ENCODE results near the gene PCDHA1.

The PCDHA1 gene

GRCh38 chr5:140926443-140927227 lies 140.7 kb downstream of the PCDHA1 start (continued):
- TF ChIP-seq PBX3 (CRISPR knock-in tag; IDR thresholded peaks at IDR 0.05) (peak; percentile 18; the same call in 1 of the 2 replicates), HIC1 (tag by site-specific recombination; IDR thresholded peaks at IDR 0.05) (no peak), ZSCAN18 (tag by site-specific recombination; IDR thresholded peaks at IDR 0.05) (no peak), ZBTB26 (tag by site-specific recombination; optimal IDR thresholded peaks at IDR 0.05) (peak; percentile 73), OVOL3 (tag by site-specific recombination; IDR thresholded peaks at IDR 0.05) (no peak), ZNF677 (tag by site-specific recombination; IDR thresholded peaks at IDR 0.05) (no peak), SP2 (tag by site-specific recombination; IDR thresholded peaks at IDR 0.05) (no peak), ZNF148 (tag by site-specific recombination; IDR thresholded peaks at IDR 0.05; ENCODE audit: borderline replicate concordance) (no peak), HOXC10 (CRISPR knock-in tag; IDR thresholded peaks at IDR 0.05) (no peak), ZNF600 (tag by site-specific recombination; IDR thresholded peaks at IDR 0.05) (peak; percentile 92), ZNF366 (tag by site-specific recombination; conservative IDR thresholded peaks at IDR 0.05) (no peak), BCL6B (tag by site-specific recombination; IDR thresholded peaks at IDR 0.05) (no peak), ZNF341 (tag by site-specific recombination; IDR thresholded peaks at IDR 0.05; ENCODE audit: low read depth) (no peak), ZNF76 (tag by site-specific recombination; IDR thresholded peaks at IDR 0.05; ENCODE audit: borderline replicate concordance, low read depth) (0 out of 2 replicates have a peak, but pooled peaks have one; percentile 15), ZFP37 (tag by site-specific recombination; IDR thresholded peaks at IDR 0.05) (peak; percentile 89; the same call in 1 of the 2 replicates), ZNF501 (tag by site-specific recombination; IDR thresholded peaks at IDR 0.05) (peak; percentile 69; the same call in 1 of the 2 replicates), ZNF449 (tag by site-specific recombination; IDR thresholded peaks at IDR 0.05) (no peak), ZBTB8A (tag by site-specific recombination; IDR thresholded peaks at IDR 0.05) (peak; percentile 82), ZNF660 (tag by site-specific recombination; IDR thresholded peaks at IDR 0.05) (peak; percentile 96), KLF17 (tag by site-specific recombination; IDR thresholded peaks at IDR 0.05) (peak; percentile 64; the same call in 1 of the 2 replicates), ZNF221 (tag by site-specific recombination; IDR thresholded peaks at IDR 0.05; ENCODE audit: borderline replicate concordance) (no peak), ZNF510 (tag by site-specific recombination; IDR thresholded peaks at IDR 0.05; ENCODE audit: insufficient replicate concordance) (no peak), ZBTB1 (tag by site-specific recombination; IDR thresholded peaks at IDR 0.05) (no peak), GLIS1 (tag by site-specific recombination; IDR thresholded peaks at IDR 0.05) (no peak)
